ENCODE results near the gene FBXW5. TPM values are rescaled to one million over a fixed set of nuclear protein-coding genes. Genes with fewer than 3 reads are reported as not detected.

The FBXW5 gene
- polyA plus RNA-seq, 1 donor from 2014 or later = 138 TPM

- Histone ChIP-seq H3K4me3 (ENCODE audit: low read length) (no peak overlapping the region), H3K4me2 (ENCODE audit: low read length) (no peak overlapping the region), H3K36me3 (ENCODE audit: insufficient read depth, low read length) (no peaks in the 10 kb centered on the region), H3K9ac (ENCODE audit: low read length) (no peak overlapping the region), H3K9me2 (ENCODE audit: insufficient read depth, low read length) (no peaks in the 10 kb centered on the region), H3K27me3 (ENCODE audit: insufficient read depth, low read depth, low read length) (no peaks in the 10 kb centered on the region), H3K9me3 (ENCODE audit: low read length) (no peaks in the 10 kb centered on the region), H3F3A (ENCODE audit: insufficient read depth, low read length, poor library complexity, severe bottlenecking) (no peaks in the 10 kb centered on the region), H3K79me2 (replicated peaks; ENCODE audit: insufficient read depth, low read length) (no peaks in the 10 kb centered on the region), H3K27ac (ENCODE audit: low read length) (no peak overlapping the region), H2AFZ (ENCODE audit: low read depth, low read length) (no peak overlapping the region), H4K20me1 (ENCODE audit: insufficient read depth) (no peaks in the 10 kb centered on the region)
- no peak for TF ChIP-seq MXI1 (conservative IDR thresholded peaks at IDR 0.05; ENCODE audit: poor library complexity, severe bottlenecking)
- TF ChIP-seq, protein P1, sequence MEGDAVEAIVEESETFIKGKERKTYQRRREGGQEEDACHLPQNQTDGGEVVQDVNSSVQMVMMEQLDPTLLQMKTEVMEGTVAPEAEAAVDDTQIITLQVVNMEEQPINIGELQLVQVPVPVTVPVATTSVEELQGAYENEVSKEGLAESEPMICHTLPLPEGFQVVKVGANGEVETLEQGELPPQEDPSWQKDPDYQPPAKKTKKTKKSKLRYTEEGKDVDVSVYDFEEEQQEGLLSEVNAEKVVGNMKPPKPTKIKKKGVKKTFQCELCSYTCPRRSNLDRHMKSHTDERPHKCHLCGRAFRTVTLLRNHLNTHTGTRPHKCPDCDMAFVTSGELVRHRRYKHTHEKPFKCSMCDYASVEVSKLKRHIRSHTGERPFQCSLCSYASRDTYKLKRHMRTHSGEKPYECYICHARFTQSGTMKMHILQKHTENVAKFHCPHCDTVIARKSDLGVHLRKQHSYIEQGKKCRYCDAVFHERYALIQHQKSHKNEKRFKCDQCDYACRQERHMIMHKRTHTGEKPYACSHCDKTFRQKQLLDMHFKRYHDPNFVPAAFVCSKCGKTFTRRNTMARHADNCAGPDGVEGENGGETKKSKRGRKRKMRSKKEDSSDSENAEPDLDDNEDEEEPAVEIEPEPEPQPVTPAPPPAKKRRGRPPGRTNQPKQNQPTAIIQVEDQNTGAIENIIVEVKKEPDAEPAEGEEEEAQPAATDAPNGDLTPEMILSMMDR (IDR thresholded peaks at IDR 0.05; ENCODE audit: poor library complexity, severe bottlenecking) = no peak
- no peak for TF ChIP-seq EP300 (conservative IDR thresholded peaks at IDR 0.05; ENCODE audit: poor library complexity, severe bottlenecking)
- no peak for TF ChIP-seq RAD21 (conservative IDR thresholded peaks at IDR 0.05)
- no peak for TF ChIP-seq EZH2 (IDR thresholded peaks at IDR 0.05; ENCODE audit: borderline replicate concordance, insufficient read depth, low read length, poor library complexity, severe bottlenecking)
- TF ChIP-seq, protein P2, sequence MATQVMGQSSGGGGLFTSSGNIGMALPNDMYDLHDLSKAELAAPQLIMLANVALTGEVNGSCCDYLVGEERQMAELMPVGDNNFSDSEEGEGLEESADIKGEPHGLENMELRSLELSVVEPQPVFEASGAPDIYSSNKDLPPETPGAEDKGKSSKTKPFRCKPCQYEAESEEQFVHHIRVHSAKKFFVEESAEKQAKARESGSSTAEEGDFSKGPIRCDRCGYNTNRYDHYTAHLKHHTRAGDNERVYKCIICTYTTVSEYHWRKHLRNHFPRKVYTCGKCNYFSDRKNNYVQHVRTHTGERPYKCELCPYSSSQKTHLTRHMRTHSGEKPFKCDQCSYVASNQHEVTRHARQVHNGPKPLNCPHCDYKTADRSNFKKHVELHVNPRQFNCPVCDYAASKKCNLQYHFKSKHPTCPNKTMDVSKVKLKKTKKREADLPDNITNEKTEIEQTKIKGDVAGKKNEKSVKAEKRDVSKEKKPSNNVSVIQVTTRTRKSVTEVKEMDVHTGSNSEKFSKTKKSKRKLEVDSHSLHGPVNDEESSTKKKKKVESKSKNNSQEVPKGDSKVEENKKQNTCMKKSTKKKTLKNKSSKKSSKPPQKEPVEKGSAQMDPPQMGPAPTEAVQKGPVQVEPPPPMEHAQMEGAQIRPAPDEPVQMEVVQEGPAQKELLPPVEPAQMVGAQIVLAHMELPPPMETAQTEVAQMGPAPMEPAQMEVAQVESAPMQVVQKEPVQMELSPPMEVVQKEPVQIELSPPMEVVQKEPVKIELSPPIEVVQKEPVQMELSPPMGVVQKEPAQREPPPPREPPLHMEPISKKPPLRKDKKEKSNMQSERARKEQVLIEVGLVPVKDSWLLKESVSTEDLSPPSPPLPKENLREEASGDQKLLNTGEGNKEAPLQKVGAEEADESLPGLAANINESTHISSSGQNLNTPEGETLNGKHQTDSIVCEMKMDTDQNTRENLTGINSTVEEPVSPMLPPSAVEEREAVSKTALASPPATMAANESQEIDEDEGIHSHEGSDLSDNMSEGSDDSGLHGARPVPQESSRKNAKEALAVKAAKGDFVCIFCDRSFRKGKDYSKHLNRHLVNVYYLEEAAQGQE (IDR thresholded peaks at IDR 0.05; ENCODE audit: borderline replicate concordance) = no peak
- no peak for TF ChIP-seq TAF1 (IDR thresholded peaks at IDR 0.05; ENCODE audit: low read depth)
- no peak for TF ChIP-seq SMC3 (conservative IDR thresholded peaks at IDR 0.05; ENCODE audit: poor library complexity)
Observed at GRCh38 chr9:136931611-136932130, 12.9 kb downstream of the FBXW5 start.

DNA sequence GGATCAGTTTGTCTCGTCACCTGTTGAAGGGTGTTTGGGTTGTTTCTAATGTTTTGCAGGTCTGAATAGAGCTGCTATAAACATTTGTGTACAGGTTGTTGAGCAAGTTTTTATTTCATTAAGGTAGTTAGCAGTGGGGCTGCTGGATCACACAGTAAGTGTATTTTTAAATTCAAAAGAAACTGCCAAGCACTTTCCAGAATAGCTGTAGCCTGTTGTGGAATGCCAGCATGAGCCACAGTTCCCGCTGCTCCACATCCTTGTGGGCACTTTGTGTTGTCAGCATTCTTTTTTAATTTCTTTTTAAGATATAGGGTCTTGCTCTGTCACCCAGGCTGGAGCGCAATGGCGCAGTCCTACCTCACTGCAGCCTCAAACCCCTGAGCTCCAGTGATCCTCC is 14.5 kb downstream of the FBXW5 start:
- Histone ChIP-seq H2AFZ (ENCODE audit: low read depth, low read length) (no peak overlapping the region), H3K4me3 (ENCODE audit: low read length) (no peak overlapping the region), H3K79me2 (replicated peaks; ENCODE audit: insufficient read depth, low read length) (no peaks in the 10 kb centered on the region), H3F3A (ENCODE audit: insufficient read depth, low read length, poor library complexity, severe bottlenecking) (no peaks in the 10 kb centered on the region), H3K9ac (ENCODE audit: low read length) (no peak overlapping the region), H3K27ac (ENCODE audit: low read length) (no peak overlapping the region), H3K27me3 (ENCODE audit: insufficient read depth, low read depth, low read length) (no peaks in the 10 kb centered on the region), H3K36me3 (ENCODE audit: insufficient read depth, low read length) (no peaks in the 10 kb centered on the region), H4K20me1 (ENCODE audit: insufficient read depth) (no peaks in the 10 kb centered on the region), H3K9me2 (ENCODE audit: insufficient read depth, low read length) (no peaks in the 10 kb centered on the region), H3K9me3 (ENCODE audit: low read length) (no peaks in the 10 kb centered on the region), H3K4me2 (ENCODE audit: low read length) (no peak overlapping the region)
- no peak for TF ChIP-seq MXI1 (conservative IDR thresholded peaks at IDR 0.05; ENCODE audit: poor library complexity, severe bottlenecking)
- TF ChIP-seq, protein P1 (IDR thresholded peaks at IDR 0.05; ENCODE audit: poor library complexity, severe bottlenecking) = no peak
- no peak for TF ChIP-seq EZH2 (IDR thresholded peaks at IDR 0.05; ENCODE audit: borderline replicate concordance, insufficient read depth, low read length, poor library complexity, severe bottlenecking)
- TF ChIP-seq RAD21 (conservative IDR thresholded peaks at IDR 0.05) = no peak
- no peak for TF ChIP-seq TAF1 (IDR thresholded peaks at IDR 0.05; ENCODE audit: low read depth)
- no peak for TF ChIP-seq EP300 (conservative IDR thresholded peaks at IDR 0.05; ENCODE audit: poor library complexity, severe bottlenecking)
- no peak for TF ChIP-seq SMC3 (conservative IDR thresholded peaks at IDR 0.05; ENCODE audit: poor library complexity)
- no peak for TF ChIP-seq POLR2AphosphoS5 (IDR thresholded peaks at IDR 0.05)
- TF ChIP-seq, protein P2 (IDR thresholded peaks at IDR 0.05; ENCODE audit: borderline replicate concordance) = no peak
